GM18511 (cell line): ENCODE data around the gene GP9.

Source experiments
- ATAC-seq: cut with Tn5 transposase; IDR thresholded peaks from one replicate; pipeline ENCODE4 v1.9.1; 2021; ENCODE audit warnings: mild to moderate bottlenecking, moderate library complexity; ENCODE audit not compliant: unreplicated experiment

Gene GP9

DNA sequence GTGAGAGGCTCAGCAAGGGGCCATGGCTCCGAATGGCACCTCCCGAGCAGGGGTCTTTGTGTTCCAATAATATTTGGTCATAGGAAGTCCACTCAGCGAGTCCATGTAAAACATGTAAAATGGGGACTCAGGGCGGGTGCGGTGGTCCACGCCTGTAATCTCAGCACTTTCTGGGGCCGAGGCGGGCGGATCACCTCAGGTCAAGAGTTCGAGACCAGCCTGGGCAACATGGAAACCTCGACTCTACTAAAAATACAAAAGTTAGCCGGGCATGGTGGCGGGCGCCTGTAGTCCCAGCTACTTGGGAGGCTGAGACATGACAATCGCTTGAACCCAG lies 33.1 kb upstream of the GP9 start:
- ATAC-seq: no peak

DNA sequence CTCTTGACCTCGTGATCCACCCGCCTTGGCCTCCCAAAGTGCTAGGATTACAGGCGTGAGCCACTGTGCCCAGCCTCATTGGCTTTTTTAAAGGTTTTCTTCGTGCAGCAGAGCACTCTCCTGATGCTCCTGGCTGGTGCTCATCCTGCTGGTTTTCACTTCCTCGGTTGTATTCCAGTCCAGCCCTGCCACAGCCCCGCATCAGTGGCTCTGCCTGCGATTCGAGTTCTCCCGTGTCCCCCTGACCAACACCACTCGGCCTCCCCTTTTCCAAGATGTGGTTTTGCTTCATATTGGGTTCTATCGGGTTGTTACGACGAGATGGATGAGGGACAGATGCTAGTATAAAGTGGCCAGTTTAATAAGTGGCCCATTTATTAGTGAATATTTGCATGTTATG lies 31.7 kb upstream of the GP9 start:
- ATAC-seq: no peak

DNA sequence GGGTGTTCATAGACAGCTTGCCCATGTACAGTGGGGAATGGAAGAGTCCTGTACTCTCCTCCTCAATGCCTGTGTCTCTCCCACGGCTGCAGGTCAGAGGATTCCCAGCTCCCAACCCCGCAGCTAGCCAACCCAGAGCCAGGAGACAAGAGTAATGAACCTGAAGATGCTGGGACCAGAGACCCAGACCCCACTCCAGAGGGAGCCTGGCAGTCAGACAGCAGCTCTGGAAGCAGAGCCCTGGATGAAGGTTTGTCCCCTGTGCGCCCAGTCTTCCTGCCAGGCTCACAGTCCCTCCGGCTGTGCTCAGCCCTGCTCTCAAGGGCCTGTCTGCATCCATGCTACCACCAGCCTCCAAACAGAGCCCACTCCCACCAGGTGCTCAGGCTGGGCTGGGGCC lies 30.0 kb upstream of the GP9 start:
- ATAC-seq: no peak

DNA sequence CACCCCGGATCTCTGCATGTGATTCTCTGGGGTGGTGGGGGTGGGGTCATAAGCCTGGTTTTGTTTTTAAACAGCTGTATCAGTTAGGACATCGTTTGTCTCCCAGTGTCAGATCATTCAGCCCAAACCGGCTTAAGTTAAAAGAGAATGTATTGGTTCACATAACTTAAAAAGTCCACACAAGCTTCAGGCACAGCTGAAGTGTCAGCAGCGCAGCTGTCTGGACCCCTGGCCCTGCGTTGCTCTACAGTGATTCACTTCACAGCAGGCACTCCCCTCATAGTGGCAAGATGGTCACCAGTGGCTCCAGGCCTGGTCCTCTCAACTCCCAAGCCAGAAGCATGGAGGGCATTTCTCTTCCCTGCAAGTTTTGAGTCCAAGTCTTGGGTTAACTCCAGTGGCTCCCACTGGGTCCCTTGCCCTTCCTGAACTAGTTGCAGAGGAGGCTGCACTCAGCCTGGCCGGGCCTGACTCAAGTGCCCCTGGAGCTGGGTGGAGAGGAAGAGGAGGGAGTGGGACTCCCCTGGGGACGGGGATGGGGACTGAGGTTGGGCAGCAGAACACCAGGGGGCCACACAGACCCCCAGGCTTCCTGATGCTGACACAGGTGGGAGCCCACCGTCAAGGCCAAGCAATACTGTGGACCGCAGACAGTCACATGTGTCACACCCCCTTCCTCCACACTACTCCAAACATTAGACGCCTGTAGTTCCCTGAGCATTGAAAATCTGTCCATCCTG lies 28.9 kb upstream of the GP9 start:
- ATAC-seq: no peak

DNA sequence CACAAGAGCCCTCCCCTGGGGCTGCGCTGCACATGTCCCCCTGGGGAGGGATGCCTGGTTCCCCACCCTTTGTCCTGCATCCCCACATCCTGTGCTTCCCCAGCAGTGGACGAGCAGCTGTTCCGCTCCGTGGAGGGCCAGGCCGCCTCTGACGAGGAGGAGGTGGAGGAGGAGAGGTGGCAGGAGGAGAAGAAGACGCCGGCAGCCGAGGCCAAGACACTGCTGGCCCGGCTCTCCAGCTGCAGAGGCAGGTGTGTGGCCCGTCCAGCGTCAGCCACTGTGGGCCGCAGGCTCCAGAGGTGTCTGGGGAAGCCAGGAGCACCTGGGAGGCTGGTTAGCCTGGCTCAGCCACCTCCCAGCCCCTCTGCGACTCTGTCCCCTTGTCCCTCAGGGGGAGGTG lies 27.9 kb upstream of the GP9 start:
- ATAC-seq: no peak

DNA sequence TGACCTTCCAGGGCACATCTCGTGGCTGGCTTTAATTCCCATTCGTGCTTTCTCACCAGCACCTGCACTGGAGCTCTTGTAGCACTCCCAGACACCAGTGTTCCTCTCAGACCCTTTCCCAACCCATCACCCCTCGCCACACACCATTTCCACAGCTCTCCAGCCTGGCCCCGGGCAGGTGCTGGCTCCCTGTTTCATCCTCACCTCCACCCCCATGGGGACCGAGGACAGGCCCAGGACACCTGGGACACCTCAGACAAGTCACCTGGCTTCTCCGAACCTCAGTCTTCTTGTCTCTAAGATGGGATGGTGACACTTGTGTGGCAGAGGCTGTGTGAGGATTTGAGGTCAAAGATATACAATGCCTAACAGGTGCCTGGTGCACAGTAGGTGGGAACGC lies 27.4 kb upstream of the GP9 start:
- no peak for ATAC-seq

DNA sequence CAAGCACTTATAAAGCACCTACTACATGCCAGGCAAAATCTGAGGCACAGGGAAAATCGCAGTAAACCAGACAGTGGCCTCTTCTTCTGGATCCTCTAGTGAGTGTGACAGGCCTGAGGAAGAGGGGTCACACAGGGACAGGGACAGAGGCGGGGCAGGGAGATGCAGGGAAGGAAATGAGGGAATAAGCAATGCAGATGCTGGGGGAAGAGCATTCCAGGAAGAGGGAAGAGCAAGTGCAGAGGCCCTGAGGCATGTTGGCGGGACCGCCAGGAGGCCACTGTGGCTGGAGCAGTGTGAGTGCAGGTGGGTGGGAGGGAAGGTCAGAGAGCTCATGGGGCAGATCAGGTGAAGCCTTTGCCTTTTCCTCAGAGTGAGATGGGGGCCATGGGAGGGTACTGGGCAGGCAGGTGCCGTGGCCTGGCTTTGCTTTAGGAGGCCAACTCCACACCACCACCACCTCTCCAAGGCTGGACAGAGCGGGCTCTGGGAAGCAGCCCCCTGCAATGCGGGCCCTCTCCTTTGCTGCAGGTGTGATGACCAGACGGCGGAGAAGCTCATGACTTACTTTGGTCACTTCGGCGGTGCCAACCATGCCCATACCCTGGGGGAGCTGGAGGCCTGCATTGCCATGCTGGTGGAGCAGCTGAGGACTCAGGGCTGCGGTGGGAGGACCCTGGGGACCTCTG lies 26.8 kb upstream of the GP9 start:
- no peak for ATAC-seq

DNA sequence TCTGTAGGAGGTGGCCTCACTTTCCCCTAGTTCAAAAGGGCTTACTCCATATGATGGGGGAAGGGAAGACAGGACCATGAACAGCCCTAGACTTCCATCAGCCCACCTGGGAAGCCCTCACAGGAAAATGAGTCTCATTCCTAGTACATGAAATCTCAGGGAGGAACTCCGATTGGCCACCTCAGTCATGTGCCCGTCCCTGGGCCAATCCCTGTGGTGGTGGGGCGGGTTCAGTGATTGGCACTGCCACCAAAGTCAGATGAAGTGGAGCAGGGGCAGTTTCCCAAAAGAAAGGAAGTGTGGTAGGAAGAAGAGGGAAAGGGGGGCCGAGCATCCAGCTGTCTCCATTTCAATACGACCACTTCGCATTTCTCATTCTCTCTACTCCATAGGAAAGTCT lies 25.9 kb upstream of the GP9 start:
- no peak for ATAC-seq

DNA sequence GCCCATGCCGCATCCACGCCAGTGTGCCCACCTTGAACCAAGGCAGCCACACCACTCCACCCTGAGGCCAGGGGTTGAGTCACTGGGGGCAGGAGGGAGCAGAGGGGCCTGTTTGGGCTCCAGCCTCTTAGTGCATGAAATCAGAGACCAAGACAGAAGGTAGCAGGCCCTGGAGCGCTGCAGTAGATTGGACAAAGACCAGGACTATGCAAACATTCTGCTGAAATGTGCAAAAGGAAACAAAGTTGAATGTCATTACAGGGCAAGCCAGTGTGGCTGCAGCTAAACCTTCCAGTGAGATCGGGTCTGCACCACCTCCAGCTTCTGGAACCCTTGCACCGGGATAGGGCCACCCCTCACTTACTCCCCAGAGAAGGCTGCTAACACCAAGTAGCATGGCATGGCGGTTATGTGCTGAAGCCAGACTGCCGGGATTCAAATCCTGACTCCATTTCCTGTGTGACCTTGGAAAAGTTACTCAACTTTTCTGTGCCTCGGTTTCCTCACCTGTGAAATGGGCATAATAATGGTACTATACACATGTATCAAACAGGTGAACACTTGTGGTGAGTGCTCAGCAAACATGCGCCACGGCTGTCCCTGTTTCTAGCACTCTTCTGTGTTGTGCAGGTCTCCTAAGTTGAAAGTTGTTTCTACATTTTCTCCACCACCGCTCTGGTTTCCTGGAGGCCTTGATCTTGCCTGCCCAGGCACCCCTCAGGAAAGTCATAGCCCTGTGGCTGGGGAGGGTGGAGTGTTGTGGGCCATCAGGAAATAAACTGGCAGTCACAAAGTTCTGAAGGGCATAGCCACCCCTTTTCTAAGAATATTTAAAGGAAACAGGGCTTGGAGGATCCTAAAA lies 25.0 kb upstream of the GP9 start:
- no peak for ATAC-seq

DNA sequence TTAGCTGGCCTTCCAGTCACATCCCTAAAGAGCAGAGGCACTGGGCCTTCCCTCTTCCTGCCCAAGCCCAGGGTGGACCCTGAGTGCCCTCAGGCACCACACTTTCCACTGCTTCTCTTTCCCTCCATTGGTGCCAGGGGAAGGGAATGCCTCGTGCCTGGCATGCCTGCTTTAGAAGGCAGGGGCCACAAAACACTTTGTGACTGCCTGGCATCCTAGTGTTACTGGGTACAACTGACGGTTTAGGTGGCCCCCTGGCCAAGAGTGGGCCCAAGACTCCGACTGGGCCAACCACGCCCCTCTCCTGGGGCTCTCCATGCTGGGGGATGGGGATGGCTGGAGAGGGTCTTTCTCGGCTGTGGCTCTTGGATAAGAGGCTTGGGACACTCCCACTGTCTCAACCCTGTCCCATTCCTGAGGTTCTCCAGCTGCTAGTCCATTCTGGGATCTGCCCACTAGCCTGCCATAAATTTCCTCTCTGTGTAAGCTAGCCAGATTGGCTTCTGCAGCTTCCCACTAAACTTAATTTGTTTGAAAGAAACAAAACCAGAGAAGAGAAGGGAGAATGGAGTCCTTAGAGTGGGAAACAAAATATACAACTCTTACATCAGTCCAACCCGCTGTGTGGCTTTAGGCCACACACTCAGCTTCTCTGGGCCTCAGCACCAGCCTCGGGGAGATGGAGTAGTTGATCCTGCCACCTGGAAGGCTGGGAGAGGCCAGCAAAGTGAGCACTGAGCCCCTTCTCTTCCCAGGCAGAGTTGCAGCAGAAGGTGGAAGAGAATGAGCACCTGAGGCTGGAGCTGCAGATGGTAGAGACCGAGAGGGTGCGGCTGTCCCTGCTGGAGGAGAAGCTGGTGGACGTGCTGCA lies 24.1 kb upstream of the GP9 start:
- no peak for ATAC-seq

DNA sequence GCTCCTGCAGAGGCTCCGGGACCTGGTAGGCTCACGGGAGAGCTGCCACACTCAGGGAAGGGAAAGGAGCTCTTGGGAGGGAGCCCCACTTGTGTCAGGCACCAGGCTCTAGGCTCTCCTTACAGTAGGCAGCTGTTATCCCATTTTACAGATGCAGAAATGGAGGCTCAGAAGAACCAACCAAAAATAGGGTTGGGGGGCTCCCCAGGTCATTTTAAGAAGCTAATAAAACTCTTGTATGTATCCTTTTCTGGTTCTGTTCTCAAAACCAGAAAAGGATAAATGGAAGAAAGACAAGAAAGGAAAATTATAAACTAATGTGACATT lies 23.5 kb upstream of the GP9 start:
- ATAC-seq: no peak

DNA sequence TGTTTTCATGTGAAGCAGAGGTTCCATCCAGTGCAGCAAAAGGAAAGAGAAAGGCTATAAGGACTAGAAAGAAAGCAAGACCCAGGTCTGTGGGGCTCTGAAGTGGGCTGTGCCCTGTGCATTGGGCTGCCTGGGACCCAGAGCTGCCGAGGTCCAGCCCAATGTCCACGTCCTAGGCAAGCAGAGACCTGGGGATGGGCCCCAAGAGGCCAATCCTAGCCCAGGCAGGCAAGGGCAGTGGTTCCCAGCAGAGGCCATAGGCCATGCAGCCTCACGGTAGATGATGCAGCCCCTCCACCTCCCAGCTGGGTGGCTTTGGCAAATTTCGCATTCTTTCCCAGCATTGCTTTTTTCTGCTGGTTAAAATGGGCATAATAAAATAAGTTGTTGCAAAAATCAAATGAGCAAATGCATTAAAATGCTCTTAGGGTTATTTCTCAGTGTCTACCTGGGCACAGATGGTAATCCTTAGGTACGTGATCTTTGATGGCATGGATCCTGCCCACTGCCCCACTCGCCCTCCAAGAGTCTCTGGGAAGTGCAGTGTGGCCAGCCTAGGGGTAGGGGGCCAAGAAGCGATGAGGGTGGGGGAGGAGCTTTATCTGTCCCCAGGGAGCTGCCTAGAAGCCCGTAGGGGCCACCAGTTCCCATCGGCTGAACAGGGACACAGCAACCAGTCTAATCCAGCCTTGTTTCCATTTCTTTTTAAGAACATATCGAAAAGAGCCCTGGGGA lies 22.3 kb upstream of the GP9 start:
- no peak for ATAC-seq

DNA sequence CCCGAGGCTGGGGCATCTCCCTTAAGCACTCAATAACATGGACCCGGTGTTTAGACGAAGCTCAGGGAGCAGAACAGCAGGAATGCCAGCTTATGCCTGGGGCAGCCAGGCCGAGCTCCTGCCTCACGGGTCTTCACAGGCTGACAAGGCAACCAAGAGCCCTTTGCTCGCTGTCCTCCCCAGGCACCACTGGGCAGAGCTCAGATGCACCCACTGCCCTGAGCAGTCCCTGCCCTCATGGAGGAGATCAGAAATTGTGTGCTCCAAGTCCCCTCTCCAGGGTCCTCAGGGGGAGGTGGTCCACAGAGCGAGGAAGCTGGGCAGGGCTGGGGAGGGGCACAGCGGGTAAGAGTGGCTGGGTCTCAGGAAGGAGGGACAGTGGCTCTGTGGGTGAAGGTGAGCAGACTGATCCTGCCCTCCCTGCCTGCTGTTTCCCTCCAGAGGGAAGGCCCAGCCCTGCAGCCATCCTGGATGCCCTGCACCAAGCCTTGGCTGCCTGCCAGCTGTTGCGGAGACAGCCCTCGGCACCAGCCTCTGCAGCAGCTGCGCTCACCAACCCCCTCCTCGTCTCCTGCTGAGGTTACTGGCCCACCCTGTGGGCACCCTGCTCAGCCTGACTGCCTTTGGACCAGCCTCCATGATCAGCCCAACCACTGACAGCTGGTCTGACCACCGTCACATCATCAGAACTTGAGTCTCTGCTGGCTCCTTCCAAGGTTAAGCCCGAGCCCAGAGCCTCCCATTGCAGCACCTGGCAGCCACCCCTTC lies 21.1 kb upstream of the GP9 start:
- ATAC-seq: no peak

DNA sequence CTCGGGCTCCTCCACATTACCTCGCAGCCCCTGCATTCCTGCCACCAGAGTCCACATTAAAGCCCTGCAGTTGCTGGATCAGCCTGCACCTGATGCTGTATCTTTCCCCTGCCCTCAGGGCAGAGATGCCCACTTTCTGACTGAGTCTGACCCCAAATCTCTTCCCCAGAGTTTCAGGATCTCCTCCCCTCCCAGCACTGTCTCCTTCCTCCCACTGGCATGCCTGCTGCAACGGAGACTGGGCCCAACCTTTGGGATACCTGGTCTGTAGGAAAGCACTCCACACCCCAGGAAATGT lies 20.6 kb upstream of the GP9 start:
- ATAC-seq: no peak

DNA sequence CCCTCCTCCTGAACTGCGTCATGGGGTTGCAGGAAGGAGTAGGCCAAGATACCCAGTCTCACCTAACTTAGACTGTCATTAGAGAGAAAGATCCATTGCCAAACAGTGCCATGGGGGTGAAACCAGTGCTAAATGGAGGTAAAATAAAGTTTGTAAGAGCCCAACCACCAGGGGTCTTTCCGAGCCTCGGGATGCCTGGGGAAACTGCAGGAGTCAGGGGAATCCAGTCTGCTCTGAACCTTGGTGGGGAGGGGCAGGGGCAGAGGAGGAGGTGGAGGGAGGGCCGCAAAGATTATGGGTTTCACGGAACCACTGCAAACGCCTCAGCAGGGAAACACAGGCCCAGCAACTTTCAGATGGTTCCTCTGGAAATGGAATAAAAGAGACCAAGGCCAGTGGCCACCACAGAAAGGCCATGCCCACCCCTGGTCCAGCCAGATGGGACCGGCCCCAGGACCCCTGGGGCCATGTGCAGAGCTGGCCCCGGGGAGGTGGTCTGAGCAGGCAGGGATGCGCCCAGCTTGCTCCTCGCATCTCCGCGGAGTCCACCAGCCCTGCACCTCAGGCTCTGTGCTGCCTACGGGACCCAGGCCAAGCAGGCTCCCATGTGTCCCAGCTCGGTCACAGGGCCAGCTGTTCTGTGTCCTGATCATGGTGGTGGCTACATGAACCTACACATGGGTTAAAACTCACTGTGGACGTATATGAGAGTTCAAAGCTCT lies 19.8 kb upstream of the GP9 start:
- no peak for ATAC-seq

DNA sequence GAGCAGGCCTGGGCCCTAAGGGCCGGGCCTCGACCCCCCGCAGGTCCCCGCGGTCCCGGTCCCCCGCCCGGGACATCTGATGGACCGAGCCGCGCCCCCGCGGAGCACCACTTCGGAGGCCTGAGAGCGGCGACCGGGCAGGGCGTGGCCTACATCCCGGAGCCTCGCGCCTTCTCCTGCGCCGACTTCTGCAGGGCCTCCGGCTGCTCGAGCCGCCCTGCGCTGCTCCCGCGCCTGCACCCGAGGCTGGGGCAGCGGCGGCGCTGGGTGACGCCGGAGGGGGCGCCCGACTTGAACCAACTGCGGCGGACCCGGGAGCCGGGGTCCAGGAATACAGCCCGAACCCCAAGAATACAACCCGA lies 14.9 kb upstream of the GP9 start:
- ATAC-seq: no peak

DNA sequence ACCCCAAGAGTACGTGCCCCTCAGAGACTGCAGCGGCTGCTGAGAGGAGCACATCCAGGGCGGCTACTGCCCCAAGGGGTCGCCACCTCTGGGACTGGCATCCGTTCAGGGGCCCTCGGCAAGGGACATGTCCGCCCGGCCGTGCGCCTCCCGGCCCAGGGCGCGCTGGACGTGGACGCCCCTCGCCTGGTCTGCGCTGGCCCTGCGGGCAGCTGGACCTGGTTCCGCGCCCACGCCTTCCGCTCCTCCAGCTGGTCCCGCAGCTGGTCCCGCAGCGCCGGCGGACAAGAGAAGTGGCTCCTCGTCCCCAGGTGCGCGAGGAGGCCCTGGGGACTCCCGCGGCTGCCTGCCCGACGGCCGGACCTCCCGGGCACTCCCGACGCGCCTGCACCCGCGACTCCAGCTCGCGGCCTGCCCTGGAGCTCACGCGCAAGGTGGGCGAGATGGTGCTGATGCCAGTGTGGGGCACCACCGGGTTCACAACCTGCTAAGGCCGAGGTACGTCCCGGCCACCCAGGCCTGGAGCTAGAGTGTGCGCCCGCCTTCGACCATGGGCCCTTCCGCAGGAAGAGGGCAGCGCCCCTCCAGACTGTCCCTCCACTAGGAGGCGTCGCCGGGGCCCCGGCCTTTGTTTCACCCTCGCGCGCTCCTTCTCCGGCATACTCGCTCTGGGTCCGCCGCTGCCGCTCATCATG lies 14.4 kb upstream of the GP9 start:
- no peak for ATAC-seq

DNA sequence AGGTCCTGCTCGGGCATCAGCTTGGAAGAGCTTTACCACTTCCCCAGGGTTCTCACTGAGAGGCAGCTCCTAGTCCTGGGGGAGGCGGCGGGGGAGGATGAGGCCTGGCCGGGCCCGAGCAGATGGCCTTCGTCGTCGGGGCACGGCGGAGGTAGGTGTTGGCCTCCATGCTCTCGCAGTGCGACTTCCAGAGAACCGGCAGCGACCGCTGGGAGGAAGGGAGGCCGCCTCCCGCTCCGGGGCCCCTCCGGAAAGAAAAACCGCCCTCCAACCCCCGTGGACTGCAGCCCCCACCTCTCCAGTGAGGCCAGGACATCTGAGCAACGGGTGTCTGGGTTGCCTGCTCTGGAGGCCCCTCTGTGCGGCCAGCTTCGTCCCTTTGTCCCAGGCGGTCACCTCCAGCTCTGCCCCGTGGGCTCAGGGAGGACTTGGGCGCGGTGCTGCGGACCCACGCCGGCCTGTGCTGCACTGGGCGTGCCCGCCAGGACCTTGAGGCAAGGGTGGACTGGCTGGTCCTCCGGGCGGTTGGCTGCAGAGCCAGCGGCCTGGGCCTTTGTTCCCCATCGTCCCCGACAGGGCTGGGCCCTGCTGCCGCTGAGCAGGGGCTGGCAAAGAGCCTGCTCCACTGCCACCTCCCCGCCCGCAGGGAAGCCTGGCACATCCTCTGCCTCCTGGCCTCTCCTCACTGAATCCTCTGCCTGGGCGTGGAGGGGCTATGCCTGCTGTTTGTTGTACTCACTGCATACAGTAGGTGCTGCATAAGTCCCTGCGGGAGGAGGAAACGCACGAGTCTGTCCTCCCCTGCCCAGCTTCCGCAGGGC lies 13.6 kb upstream of the GP9 start:
- no peak for ATAC-seq
